Peyer's patch (tissue), 4 donors: Measurements from ENCODE around the gene NPDC1.

Experiments
- POLR2A ChIP-seq, 2 donors: fragments of 450-650 bp; IDR thresholded peaks; one replicate each; pipeline ENCODE4 v1.5.1; 2017; ENCODE audit warnings: antibody characterized with exemption in 2 of 2, mild to moderate bottlenecking in 2 of 2, moderate library complexity in 2 of 2
- TF ChIP-seq, protein P1 (sequence below), 6 experiments: fragments of 450-650 bp in 4 of 6; fragments of 200-600 bp in 2 of 6; sonication (generic) in 1 of 6; IDR thresholded peaks; one replicate each; pipeline ENCODE4 v1.5.1; 2017 to 2019; ENCODE audit warnings: antibody characterized with exemption in 6 of 6, mild to moderate bottlenecking in 3 of 6, moderate library complexity in 1 of 6

DNA sequence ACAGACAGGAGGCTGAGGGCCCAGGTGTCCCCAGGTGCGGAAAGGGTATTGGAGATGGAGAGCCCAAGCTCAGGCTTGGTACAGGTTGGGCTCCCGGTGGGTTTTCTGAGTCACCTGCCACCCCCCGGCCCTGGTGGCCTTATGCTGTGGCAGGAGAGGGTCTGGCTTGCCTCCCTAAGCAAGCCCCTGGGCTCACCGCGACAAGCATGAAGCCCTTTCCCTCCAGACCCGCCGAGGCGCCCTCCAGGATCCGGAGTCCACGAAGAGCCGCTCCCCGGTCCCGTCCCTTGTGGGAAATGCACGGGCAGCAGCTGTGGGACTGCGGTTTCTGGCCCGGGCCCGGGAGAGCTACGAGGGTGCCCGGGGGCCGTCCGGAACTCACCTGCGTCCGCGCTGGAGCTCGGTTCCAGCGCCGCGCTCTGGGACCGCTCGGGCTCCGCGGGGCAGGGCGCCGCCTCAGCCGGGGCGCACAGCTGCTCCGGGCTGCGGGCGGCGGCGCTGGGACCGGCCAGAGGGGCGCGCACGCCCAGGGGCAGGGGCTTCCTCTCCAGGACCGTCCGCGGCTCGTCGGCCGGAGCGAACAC, 23.6 kb upstream of the NPDC1 start:
- TF ChIP-seq, protein P1, sequence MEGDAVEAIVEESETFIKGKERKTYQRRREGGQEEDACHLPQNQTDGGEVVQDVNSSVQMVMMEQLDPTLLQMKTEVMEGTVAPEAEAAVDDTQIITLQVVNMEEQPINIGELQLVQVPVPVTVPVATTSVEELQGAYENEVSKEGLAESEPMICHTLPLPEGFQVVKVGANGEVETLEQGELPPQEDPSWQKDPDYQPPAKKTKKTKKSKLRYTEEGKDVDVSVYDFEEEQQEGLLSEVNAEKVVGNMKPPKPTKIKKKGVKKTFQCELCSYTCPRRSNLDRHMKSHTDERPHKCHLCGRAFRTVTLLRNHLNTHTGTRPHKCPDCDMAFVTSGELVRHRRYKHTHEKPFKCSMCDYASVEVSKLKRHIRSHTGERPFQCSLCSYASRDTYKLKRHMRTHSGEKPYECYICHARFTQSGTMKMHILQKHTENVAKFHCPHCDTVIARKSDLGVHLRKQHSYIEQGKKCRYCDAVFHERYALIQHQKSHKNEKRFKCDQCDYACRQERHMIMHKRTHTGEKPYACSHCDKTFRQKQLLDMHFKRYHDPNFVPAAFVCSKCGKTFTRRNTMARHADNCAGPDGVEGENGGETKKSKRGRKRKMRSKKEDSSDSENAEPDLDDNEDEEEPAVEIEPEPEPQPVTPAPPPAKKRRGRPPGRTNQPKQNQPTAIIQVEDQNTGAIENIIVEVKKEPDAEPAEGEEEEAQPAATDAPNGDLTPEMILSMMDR (IDR thresholded peaks at IDR 0.05) = no peak
- TF ChIP-seq POLR2A (IDR thresholded peaks at IDR 0.05) = no peak
